Testis (tissue), 3 donors: ENCODE data around the gene DEF6. TPM values are rescaled to one million over a fixed set of nuclear protein-coding genes. Genes with fewer than 3 reads are reported as not detected.

Experiments used
- DNase-seq: peaks from one replicate; pipeline ENCODE4 v3.0.0-alpha.2; 2019
- H3K27ac ChIP-seq, 2 donors: fragments of 200-600 bp; sonication (generic); one replicate each; pipeline ENCODE4 v1.5.1; 2019
- H3K27me3 ChIP-seq: fragments of 200-600 bp; sonication (generic); one replicate; pipeline ENCODE4 v1.5.1; 2019
- H3K36me3 ChIP-seq: fragments of 200-600 bp; sonication (generic); one replicate; pipeline ENCODE4 v1.5.1; 2017; ENCODE audit warnings: low read depth; ENCODE audit errors: missing control alignments
- H3K4me1 ChIP-seq: fragments of 200-600 bp; sonication (generic); one replicate; pipeline ENCODE4 v1.5.1; 2019
- H3K4me3 ChIP-seq, 2 donors: fragments of 200-600 bp; sonication (generic); one replicate each; pipeline ENCODE4 v1.5.1; 2017 to 2019
- H3K9me3 ChIP-seq: fragments of 200-600 bp; sonication (generic); one replicate; pipeline ENCODE4 v1.5.1; 2017
- POLR2A ChIP-seq: fragments of 450-650 bp; IDR thresholded peaks from one replicate; pipeline ENCODE4 v1.6.1; 2017; ENCODE audit warnings: antibody characterized with exemption, mild to moderate bottlenecking, moderate library complexity
- WGBS, 2 donors: methylation state at CpG; one replicate each; pipeline ENCODE4 v1.1.5; 2018; 5-methylcytosine and 5-hydroxymethylcytosine counted together
- intact Hi-C: fragments of 100-400 bp; cut with DNase I; formaldehyde crosslinking; loops from one replicate; pipeline ENCODE4 v1.15.1; 2023; ENCODE audit warnings: low total_unique reads
- polyA plus RNA-seq: library from polyadenylated mRNA; stranded (reverse); fragments of 350-450 nt; fragmentation: Illumina TruSeq; extraction: RNeasy Lipid Tissue Mini Kit (QIAGEN cat#74804); gene quantifications from one replicate; pipeline ENCODE4 v1.2.3, GENCODE V29; 2014; ENCODE audit warnings: low read depth, low replicate concordance; ENCODE audit not compliant: insufficient read depth
- total RNA-seq, 2 donors: library from RNA; depleted of rRNA; stranded (reverse); fragments of >200 nt; gene quantifications; one replicate each; pipeline ENCODE4 v1.2.3, GENCODE V29; 2016
- TF ChIP-seq, protein P1 (sequence below), 3 experiments: fragments of 450-650 bp in 2 of 3; fragments of 200-600 bp in 1 of 3; sonication (generic) in 1 of 3; IDR thresholded peaks; one replicate each; pipeline ENCODE4 v1.5.1; 2016 to 2019; ENCODE audit warnings: antibody characterized with exemption in 3 of 3, mild to moderate bottlenecking in 2 of 3, moderate library complexity in 1 of 3

Gene DEF6
- total and polyA plus RNA-seq, 3 donors from 2014 or later: 13.1 to 29.5 (median 20.9) TPM

DNA sequence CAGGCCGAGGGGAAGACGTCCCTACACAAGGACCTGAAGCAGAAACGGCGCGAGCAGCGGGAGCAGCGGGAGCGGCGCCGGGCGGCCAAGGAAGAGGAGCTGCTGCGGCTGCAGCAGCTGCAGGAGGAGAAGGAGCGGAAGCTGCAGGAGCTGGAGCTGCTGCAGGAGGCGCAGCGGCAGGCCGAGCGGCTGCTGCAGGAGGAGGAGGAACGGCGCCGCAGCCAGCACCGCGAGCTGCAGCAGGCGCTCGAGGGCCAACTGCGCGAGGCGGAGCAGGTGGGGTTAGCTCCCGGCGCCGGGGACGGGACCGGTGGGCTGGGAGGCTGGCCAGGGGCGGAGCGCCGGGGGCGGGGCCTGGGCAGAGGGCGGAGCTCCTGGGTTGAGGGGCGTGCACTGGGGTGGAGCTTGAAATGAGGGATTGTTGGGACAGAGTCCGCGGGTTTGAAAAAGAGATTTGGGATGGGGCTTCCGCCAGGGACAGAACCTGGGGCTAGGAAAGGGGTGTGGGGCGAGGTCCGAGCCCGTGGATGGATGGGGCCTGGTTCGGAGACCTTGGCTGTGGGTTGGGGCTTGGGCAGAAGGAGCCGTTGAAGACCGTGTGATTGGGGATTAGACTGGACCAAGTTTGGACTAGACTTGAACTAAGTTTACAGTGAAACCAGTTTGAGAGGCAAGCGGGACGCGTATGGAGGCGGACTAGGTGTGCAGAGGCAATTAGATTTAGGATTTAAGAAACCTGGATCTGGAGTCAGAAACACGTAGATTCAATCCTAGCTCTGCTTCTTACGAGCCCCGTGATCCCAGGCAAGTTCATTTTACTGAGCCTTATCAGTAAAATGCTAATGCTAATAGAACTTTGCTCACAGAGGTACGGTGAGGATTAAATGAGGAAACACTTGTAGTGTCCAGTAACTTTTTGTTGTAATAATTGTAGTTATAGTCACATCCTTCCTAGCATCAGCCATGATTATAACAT, 20.9 kb downstream of the DEF6 start:
- peaks cover 5% of the 10 kb centered on the region for H3K4me1 ChIP-seq
- TF ChIP-seq POLR2A: no peak
- TF ChIP-seq, protein P1, sequence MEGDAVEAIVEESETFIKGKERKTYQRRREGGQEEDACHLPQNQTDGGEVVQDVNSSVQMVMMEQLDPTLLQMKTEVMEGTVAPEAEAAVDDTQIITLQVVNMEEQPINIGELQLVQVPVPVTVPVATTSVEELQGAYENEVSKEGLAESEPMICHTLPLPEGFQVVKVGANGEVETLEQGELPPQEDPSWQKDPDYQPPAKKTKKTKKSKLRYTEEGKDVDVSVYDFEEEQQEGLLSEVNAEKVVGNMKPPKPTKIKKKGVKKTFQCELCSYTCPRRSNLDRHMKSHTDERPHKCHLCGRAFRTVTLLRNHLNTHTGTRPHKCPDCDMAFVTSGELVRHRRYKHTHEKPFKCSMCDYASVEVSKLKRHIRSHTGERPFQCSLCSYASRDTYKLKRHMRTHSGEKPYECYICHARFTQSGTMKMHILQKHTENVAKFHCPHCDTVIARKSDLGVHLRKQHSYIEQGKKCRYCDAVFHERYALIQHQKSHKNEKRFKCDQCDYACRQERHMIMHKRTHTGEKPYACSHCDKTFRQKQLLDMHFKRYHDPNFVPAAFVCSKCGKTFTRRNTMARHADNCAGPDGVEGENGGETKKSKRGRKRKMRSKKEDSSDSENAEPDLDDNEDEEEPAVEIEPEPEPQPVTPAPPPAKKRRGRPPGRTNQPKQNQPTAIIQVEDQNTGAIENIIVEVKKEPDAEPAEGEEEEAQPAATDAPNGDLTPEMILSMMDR (IDR thresholded peaks at IDR 0.05): no peak
- no peaks in the 10 kb centered on the region for H3K9me3 ChIP-seq
- H3K4me3 ChIP-seq: peak overlapping the region; percentile 43 to 59
- intact Hi-C loops: no loop called here
- whole genome bisulfite sequencing, 2 donors: 12 to 15% methylated on average over 40 to 55 of the region's 55 CpGs
- H3K27ac ChIP-seq: no peak overlapping the region
- peak; percentile 82 for DNase-seq
- no peaks in the 10 kb centered on the region for H3K36me3 ChIP-seq
- no peaks in the 10 kb centered on the region for H3K27me3 ChIP-seq

DNA sequence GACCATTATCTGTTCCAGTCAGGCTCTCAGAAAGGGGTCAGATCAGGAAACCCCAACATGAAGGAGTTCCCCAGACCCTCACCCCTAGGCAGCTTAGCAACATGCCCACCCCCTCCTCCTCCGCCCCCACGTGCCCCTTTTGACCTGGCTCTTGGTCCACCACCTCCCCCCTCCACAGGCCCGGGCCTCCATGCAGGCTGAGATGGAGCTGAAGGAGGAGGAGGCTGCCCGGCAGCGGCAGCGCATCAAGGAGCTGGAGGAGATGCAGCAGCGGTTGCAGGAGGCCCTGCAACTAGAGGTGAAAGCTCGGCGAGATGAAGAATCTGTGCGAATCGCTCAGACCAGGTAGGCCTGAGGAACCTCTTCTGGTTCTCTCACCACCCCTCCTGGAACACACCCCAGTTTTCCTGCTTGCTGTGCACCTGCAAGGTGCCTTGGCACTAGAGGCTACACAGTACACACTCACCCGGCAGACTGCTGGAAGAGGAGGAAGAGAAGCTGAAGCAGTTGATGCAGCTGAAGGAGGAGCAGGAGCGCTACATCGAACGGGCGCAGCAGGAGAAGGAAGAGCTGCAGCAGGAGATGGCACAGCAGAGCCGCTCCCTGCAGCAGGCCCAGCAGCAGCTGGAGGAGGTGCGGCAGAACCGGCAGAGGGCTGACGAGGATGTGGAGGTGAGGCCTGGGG, 21.9 kb downstream of the DEF6 start:
- Histone ChIP-seq H3K4me1 (peaks cover 5% of the 10 kb centered on the region), H3K9me3 (no peaks in the 10 kb centered on the region), H3K4me3 (no peak overlapping the region), H3K27ac (no peak overlapping the region), H3K36me3 (no peaks in the 10 kb centered on the region), H3K27me3 (no peaks in the 10 kb centered on the region)
- WGBS, 2 donors: 77 to 79% methylated on average over 12 to 20 of the region's 20 CpGs
- intact Hi-C loops: no loop called here
- DNase-seq: no peak
- TF ChIP-seq POLR2A: no peak
- TF ChIP-seq, protein P1 (IDR thresholded peaks at IDR 0.05): no peak

DNA sequence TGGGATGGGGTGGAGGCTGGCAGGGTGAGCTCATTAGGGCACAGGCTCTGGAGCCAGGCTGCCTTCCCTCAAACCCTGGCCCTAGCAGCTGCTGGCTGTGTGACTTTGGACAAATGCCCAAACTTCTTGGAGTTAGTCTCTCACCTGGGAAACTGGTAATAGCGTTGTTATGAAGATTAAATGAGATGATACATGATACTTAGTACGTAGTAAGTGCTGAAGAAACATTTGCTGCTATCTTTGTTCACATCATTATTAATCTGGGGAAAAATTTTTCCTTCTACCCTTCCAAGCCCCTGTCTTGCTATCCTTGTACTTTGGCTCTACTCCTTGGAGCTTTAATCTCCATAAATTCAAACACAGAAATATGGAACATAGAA, 22.4 kb downstream of the DEF6 start:
- DNase-seq: no peak
- no peaks in the 10 kb centered on the region for H3K36me3 ChIP-seq
- TF ChIP-seq, protein P1 (IDR thresholded peaks at IDR 0.05): no peak
- no peak for TF ChIP-seq POLR2A
- no peaks in the 10 kb centered on the region for H3K27me3 ChIP-seq
- intact Hi-C loops: no loop called here
- WGBS, 2 donors: 70 to 90% methylated on average over 2 of the region's 2 CpGs
- no peak overlapping the region for H3K27ac ChIP-seq
- H3K4me1 ChIP-seq: peaks cover 5% of the 10 kb centered on the region
- no peaks in the 10 kb centered on the region for H3K9me3 ChIP-seq
- no peak overlapping the region for H3K4me3 ChIP-seq

DNA sequence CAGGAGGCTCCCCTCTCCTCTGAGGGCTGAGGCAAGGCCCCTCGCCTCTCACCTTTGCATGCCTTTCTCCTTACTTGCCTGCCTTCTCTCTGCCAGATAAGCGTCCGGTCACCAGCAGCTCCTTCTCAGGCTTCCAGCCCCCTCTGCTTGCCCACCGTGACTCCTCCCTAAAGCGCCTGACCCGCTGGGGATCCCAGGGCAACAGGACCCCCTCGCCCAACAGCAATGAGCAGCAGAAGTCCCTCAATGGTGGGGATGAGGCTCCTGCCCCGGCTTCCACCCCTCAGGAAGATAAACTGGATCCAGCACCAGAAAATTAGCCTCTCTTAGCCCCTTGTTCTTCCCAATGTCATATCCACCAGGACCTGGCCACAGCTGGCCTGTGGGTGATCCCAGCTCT, 23.5 kb downstream of the DEF6 start:
- Histone ChIP-seq H3K27ac (no peak overlapping the region), H3K4me3 (no peak overlapping the region), H3K27me3 (no peaks in the 10 kb centered on the region), H3K36me3 (no peaks in the 10 kb centered on the region), H3K9me3 (no peaks in the 10 kb centered on the region), H3K4me1 (peaks cover 5% of the 10 kb centered on the region)
- intact Hi-C loops: no loop called here
- TF ChIP-seq, protein P1 (IDR thresholded peaks at IDR 0.05): no peak
- TF ChIP-seq POLR2A: no peak
- no peak for DNase-seq
- 87 to 94% methylated on average over 4 to 8 of the region's 8 CpGs for WGBS, 2 donors
